ENCODE measurements around the gene DNAJA4. TPM values are rescaled to one million over a fixed set of nuclear protein-coding genes. Genes with fewer than 3 reads are reported as not detected.

The DNAJA4 gene
- total and polyA plus RNA-seq, 9 of the 15 experiments (the other 6 are each of a cell fraction or from before 2014, with no cell fraction given): 0.11 to 1.0 (median 0.16) TPM; not detected in 4

- TF ChIP-seq BCLAF1 (IDR thresholded peaks at IDR 0.05; ENCODE audit: borderline replicate concordance in 1 of 2, control insufficient read depth in 1 of 2, low read depth in 2 of 2, low read length in 1 of 2) (0 out of 4 replicates have a peak, but pooled peaks of 1 of the 2 experiments have one; percentile 16), POLR2A (conservative IDR thresholded peaks at IDR 0.05) (peak; percentile 95), ZBTB17 (CRISPR knock-in tag; IDR thresholded peaks at IDR 0.05) (no peak), KDM5B (IDR thresholded peaks at IDR 0.05; ENCODE audit: insufficient replicate concordance, low read depth, low read length) (peak; percentile 81), MBD2 (IDR thresholded peaks at IDR 0.05; ENCODE audit: borderline replicate concordance, low read depth) (peak; percentile 52; the same call in 1 of the 2 replicates), ZNF764 (CRISPR knock-in tag; IDR thresholded peaks at IDR 0.05; ENCODE audit: low read depth) (no peak), ZNF695 (CRISPR knock-in tag; IDR thresholded peaks at IDR 0.05) (no peak), CHAMP1 (IDR thresholded peaks at IDR 0.05) (no peak), NONO (IDR thresholded peaks at IDR 0.05; ENCODE audit: low read depth in 2 of 2, low read length in 1 of 2) (peak in 1 of 2 experiments; percentile 45; a peak in 1 of 4 replicates), TCF7L2 (IDR thresholded peaks at IDR 0.05; ENCODE audit: low read depth, low read length) (no peak), L3MBTL2 (IDR thresholded peaks at IDR 0.05) (peak; percentile 20), ZNF77 (CRISPR knock-in tag; IDR thresholded peaks at IDR 0.05) (no peak), THRA (IDR thresholded peaks at IDR 0.05) (no peak), COPS2 (conservative IDR thresholded peaks at IDR 0.05) (no peak), ERF (CRISPR knock-in tag; IDR thresholded peaks at IDR 0.05) (peak; percentile 59; the same call in 1 of the 2 replicates), FUS (optimal IDR thresholded peaks at IDR 0.05; ENCODE audit: low read depth, low read length) (no peak), ZFP36 (IDR thresholded peaks at IDR 0.05; ENCODE audit: low read depth, low read length, partially characterized antibody) (no peak), LCOR (CRISPR knock-in tag; IDR thresholded peaks at IDR 0.05) (peak; percentile 63; the same call in 1 of the 2 replicates), ATF4 (CRISPR knock-in tag; IDR thresholded peaks at IDR 0.05) (no peak), SP1 (CRISPR knock-in tag; IDR thresholded peaks at IDR 0.05) (peak; percentile 98)
These were observed 35.0 kb downstream of the DNAJA4 start, which contains the start of gene SKIC8 (continued) for GRCh38 chr15:78299101-78299930.

Data from K562 (cell line).